ENCODE measurements around the gene CFAP65. TPM values are rescaled to one million over a fixed set of nuclear protein-coding genes. Genes with fewer than 3 reads are reported as not detected.

CFAP65 gene
- total and polyA plus RNA-seq, 2 of the 13 experiments (the other 11 are each of a cell fraction or from before 2014, with no cell fraction given), result 0.05 TPM; not detected in 1

- H3K36me3 ChIP-seq (replicated peaks in 1 of 2; ENCODE audit: control insufficient read depth in 1 of 2, insufficient read depth in 2 of 2, low read length in 2 of 2), result no peaks in the 10 kb centered on the region
- peak; percentile 93 for ATAC-seq
- H3K4me2 ChIP-seq (ENCODE audit: low read depth, low read length), result peak overlapping the region; percentile 95
- DNase-seq (ENCODE audit: low spot score), result peak; percentile 66
- FAIRE-seq, result peak; percentile 81
- no peaks in the 10 kb centered on the region for H3K9me3 ChIP-seq (ENCODE audit: low read length)
- H3K4me3 ChIP-seq (replicated peaks in 1 of 3; ENCODE audit: insufficient read depth in 1 of 3, low read depth in 2 of 3, low read length in 3 of 3), result peak overlapping the region; percentile 34 to 64 (median 42); a peak in 5 of 6 replicates
- in situ Hi-C loops (cut with HindIII; ENCODE audit: extremely low pct_ligation_motif_present, low pct_unique_long_range_greater_than_20kb) (no loop called here), intact Hi-C loops (cut with micrococcal nuclease; ENCODE audit: unreplicated experiment) (loop anchor here (10.0 kb wide), 1 partner anchor 115 kb away; no protein-coding TSS in a partner anchor)
- H3K27me3 ChIP-seq (ENCODE audit: control insufficient read depth in 1 of 2, insufficient read depth in 2 of 2, low read length in 2 of 2), result peaks cover 31 to 64% of the 10 kb centered on the region in 2 experiments
- H4K20me1 ChIP-seq (ENCODE audit: insufficient read depth, low read length), result peaks cover 10% of the 10 kb centered on the region; the same call in 1 of the 2 replicates
- H3K9ac ChIP-seq (ENCODE audit: insufficient read depth, low read depth, low read length), result no peak overlapping the region
- no peaks in the 10 kb centered on the region for H3K79me2 ChIP-seq (ENCODE audit: insufficient read depth, low read length)
- ChIA-PET CTCF (ENCODE audit: low intra/inter-chr PET ratio, low total read pairs) (interaction anchor here (0.7 to 1.5 kb wide), 4 partner anchors 12 to 175 kb away, joined by 3 to 9 read pairs (median 5); no protein-coding TSS in a partner anchor), POLR2A (interaction anchor here (1.0 kb wide), 1 partner anchor 21 kb away, joined by 3 read pairs; no protein-coding TSS in a partner anchor)
- whole genome bisulfite sequencing (ENCODE audit: low lambda C conversion rate), result 10% methylated on average over 39 of the region's 39 CpGs
- H3K4me1 ChIP-seq (ENCODE audit: insufficient read depth, low read length), result peaks cover 11% of the 10 kb centered on the region; the same call in 1 of the 2 replicates
- H2AFZ ChIP-seq (ENCODE audit: low read length), result peak overlapping the region; percentile 52
- no TSS peak for BruUV-seq (replicated peaks)
- no peak overlapping the region for H3K27ac ChIP-seq (ENCODE audit: extremely low read length, insufficient read depth, low read length)
- TF ChIP-seq, protein P1, sequence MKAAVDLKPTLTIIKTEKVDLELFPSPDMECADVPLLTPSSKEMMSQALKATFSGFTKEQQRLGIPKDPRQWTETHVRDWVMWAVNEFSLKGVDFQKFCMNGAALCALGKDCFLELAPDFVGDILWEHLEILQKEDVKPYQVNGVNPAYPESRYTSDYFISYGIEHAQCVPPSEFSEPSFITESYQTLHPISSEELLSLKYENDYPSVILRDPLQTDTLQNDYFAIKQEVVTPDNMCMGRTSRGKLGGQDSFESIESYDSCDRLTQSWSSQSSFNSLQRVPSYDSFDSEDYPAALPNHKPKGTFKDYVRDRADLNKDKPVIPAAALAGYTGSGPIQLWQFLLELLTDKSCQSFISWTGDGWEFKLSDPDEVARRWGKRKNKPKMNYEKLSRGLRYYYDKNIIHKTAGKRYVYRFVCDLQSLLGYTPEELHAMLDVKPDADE (CRISPR knock-in tag; IDR thresholded peaks at IDR 0.05), result no peak
- TF ChIP-seq, protein P2, sequence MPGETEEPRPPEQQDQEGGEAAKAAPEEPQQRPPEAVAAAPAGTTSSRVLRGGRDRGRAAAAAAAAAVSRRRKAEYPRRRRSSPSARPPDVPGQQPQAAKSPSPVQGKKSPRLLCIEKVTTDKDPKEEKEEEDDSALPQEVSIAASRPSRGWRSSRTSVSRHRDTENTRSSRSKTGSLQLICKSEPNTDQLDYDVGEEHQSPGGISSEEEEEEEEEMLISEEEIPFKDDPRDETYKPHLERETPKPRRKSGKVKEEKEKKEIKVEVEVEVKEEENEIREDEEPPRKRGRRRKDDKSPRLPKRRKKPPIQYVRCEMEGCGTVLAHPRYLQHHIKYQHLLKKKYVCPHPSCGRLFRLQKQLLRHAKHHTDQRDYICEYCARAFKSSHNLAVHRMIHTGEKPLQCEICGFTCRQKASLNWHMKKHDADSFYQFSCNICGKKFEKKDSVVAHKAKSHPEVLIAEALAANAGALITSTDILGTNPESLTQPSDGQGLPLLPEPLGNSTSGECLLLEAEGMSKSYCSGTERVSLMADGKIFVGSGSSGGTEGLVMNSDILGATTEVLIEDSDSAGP (CRISPR knock-in tag; IDR thresholded peaks at IDR 0.05; ENCODE audit: borderline replicate concordance), result 0 out of 2 replicates have a peak, but pooled peaks have one; percentile 42
- peak; percentile 69 for TF ChIP-seq HNF4A (CRISPR knock-in tag; IDR thresholded peaks at IDR 0.05)
- TF ChIP-seq AKNA (CRISPR knock-in tag; IDR thresholded peaks at IDR 0.05; ENCODE audit: borderline replicate concordance), result no peak
- TF ChIP-seq ZNF724P (CRISPR knock-in tag; IDR thresholded peaks at IDR 0.05; ENCODE audit: borderline replicate concordance), result no peak
- TF ChIP-seq ZNF333 (CRISPR knock-in tag; IDR thresholded peaks at IDR 0.05; ENCODE audit: borderline replicate concordance), result no peak
- TF ChIP-seq, protein P3, sequence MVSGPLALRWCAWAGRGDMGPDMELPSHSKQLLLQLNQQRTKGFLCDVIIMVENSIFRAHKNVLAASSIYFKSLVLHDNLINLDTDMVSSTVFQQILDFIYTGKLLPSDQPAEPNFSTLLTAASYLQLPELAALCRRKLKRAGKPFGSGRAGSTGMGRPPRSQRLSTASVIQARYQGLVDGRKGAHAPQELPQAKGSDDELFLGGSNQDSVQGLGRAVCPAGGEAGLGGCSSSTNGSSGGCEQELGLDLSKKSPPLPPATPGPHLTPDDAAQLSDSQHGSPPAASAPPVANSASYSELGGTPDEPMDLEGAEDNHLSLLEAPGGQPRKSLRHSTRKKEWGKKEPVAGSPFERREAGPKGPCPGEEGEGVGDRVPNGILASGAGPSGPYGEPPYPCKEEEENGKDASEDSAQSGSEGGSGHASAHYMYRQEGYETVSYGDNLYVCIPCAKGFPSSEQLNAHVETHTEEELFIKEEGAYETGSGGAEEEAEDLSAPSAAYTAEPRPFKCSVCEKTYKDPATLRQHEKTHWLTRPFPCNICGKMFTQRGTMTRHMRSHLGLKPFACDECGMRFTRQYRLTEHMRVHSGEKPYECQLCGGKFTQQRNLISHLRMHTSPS (CRISPR knock-in tag; IDR thresholded peaks at IDR 0.05; ENCODE audit: low read depth), result no peak
- TF ChIP-seq HOXA5 (CRISPR knock-in tag; IDR thresholded peaks at IDR 0.05), result no peak
- no peak for TF ChIP-seq MLX (CRISPR knock-in tag; IDR thresholded peaks at IDR 0.05)
- TF ChIP-seq NFIC (IDR thresholded peaks at IDR 0.05; ENCODE audit: low read length), result no peak
Measured at GRCh38 chr2:218979846-218980734, 61.2 kb downstream of the CFAP65 start.

Data from HepG2 (cell line).